H1 (cell line): ENCODE measurements around the gene COL4A2. TPM values are rescaled to one million over a fixed set of nuclear protein-coding genes. Genes with fewer than 3 reads are reported as not detected.

Experiments
- CTCF ChIA-PET: fragments of 300-600 bp; sonication (Branson Sonifier 250); formaldehyde crosslinking; loops from one replicate; lab custom pipeline; 2021; ENCODE audit not compliant: partially characterized antibody; lab: Charles Lee
- POLR2A ChIA-PET: fragments of 300-600 bp; sonication (Branson Sonifier 250); formaldehyde crosslinking; loops from one replicate; lab custom pipeline; 2021; ENCODE audit warnings: inconsistent platforms; ENCODE audit not compliant: partially characterized antibody; lab: Charles Lee
- DNase-seq, 2 experiments: peaks; one replicate each; pipeline versions ENCODE4 v3.0.0 to v3.0.0-alpha.2; 2010 to 2022; ENCODE audit warnings: low spot score in 2 of 2, low read depth in 1 of 2, mixed read lengths in 1 of 2
- FAIRE-seq: peaks from 2 replicates; lab custom pipeline; 2011; peaks lifted over from hg19 to GRCh38; lab: Jason Lieb, UNC
- H2AFZ ChIP-seq: 2 replicates; pipeline ENCODE4 v1.8.1; 2012; ENCODE audit warnings: low read length, inconsistent platforms
- H2AK5ac ChIP-seq: 2 replicates; pipeline ENCODE4 v1.6.1; 2013; ENCODE audit warnings: low read depth, low read length
- H2BK120ac ChIP-seq: replicated peaks from 2 replicates; pipeline ENCODE3; 2013; ENCODE audit warnings: low read depth, low read length, inconsistent platforms
- H2BK12ac ChIP-seq: 2 replicates; pipeline ENCODE4 v1.6.1; 2013; ENCODE audit warnings: low read depth, low read length
- H2BK15ac ChIP-seq: 2 replicates; pipeline ENCODE4 v1.6.1; 2013; ENCODE audit warnings: low read length
- H2BK20ac ChIP-seq: 2 replicates; pipeline ENCODE4 v1.6.1; 2013; ENCODE audit warnings: low read length
- H2BK5ac ChIP-seq: 2 replicates; pipeline ENCODE4 v1.6.1; 2013; ENCODE audit warnings: low read depth, low read length
- H3K14ac ChIP-seq: 2 replicates; pipeline ENCODE4 v1.6.1; 2013; ENCODE audit warnings: inconsistent platforms; ENCODE audit not compliant: insufficient read length
- H3K18ac ChIP-seq: 2 replicates; pipeline ENCODE4 v1.6.1; 2013; ENCODE audit warnings: low read length; ENCODE audit errors: extremely low read depth
- H3K23ac ChIP-seq: 2 replicates; pipeline ENCODE4 v1.6.1; 2013; ENCODE audit warnings: inconsistent platforms; ENCODE audit not compliant: insufficient read length
- H3K23me2 ChIP-seq: 2 replicates; pipeline ENCODE4 v1.6.1; 2013; ENCODE audit warnings: low read depth, low read length
- H3K27ac ChIP-seq: 2 replicates; pipeline ENCODE4 v1.6.1; 2011; ENCODE audit warnings: low read depth, low read length, inconsistent platforms
- H3K27me3 ChIP-seq, 4 experiments: replicated peaks in 1 of 4; 1 replicate in 1 of 4; 2 replicates in 3 of 4; pipeline versions ENCODE4 v1.6.1 to v1.8.1; 2011 to 2013; ENCODE audit warnings: low read length in 3 of 4, mild to moderate bottlenecking in 3 of 4, inconsistent platforms in 2 of 4, mixed read lengths in 2 of 4, moderate library complexity in 1 of 4; ENCODE audit not compliant: control insufficient read depth in 3 of 4, insufficient read depth in 3 of 4; ENCODE audit errors: extremely low read depth in 1 of 4
- H3K36me3 ChIP-seq, 4 experiments: 2 replicates each; pipeline versions ENCODE4 v1.6.1 to v1.8.1; 2011 to 2013; ENCODE audit warnings: mild to moderate bottlenecking in 4 of 4, low read length in 3 of 4, moderate library complexity in 2 of 4, control low read depth in 1 of 4, inconsistent platforms in 1 of 4; ENCODE audit not compliant: insufficient read depth in 4 of 4, control insufficient read depth in 2 of 4
- H3K4ac ChIP-seq: replicated peaks from 2 replicates; pipeline ENCODE3; 2013; ENCODE audit warnings: low read length, low read depth, mixed read lengths, inconsistent platforms; ENCODE audit not compliant: insufficient read length
- H3K4me1 ChIP-seq, 4 experiments: replicated peaks in 1 of 4; 1 replicate in 1 of 4; 2 replicates in 3 of 4; pipeline versions ENCODE4 v1.6.1 to v1.8.1; 2011 to 2013; ENCODE audit warnings: low read length in 3 of 4, inconsistent platforms in 2 of 4, mixed read lengths in 1 of 4; ENCODE audit not compliant: insufficient read depth in 4 of 4, control insufficient read depth in 3 of 4
- H3K4me2 ChIP-seq, 2 experiments: 2 replicates each; pipeline versions ENCODE4 v1.6.1 to v1.8.1; 2011 to 2013; ENCODE audit warnings: low read depth in 2 of 2, low read length in 2 of 2, control low read depth in 1 of 2, inconsistent platforms in 1 of 2, mild to moderate bottlenecking in 1 of 2; ENCODE audit not compliant: insufficient read depth in 1 of 2
- H3K4me3 ChIP-seq, 4 experiments: fragments of 200-600, 300-600 bp in 1 of 4; sonication (generic), shearing (Covaris generic), sonication (Bioruptor Twin) in 1 of 4; 2 replicates each; pipeline versions ENCODE4 v1.5.1 to v1.8.1; 2011 to 2016; ENCODE audit warnings: low read length in 4 of 4, low read depth in 3 of 4, control low read depth in 2 of 4, inconsistent platforms in 2 of 4, mild to moderate bottlenecking in 2 of 4, mixed read lengths in 1 of 4, moderate library complexity in 1 of 4; ENCODE audit not compliant: insufficient read depth in 2 of 4; ENCODE audit errors: extremely low read depth in 1 of 4
- H3K56ac ChIP-seq: replicated peaks from 2 replicates; pipeline ENCODE3; 2013; ENCODE audit warnings: low read depth, mild to moderate bottlenecking, mixed read lengths, low read length, inconsistent platforms; ENCODE audit not compliant: insufficient read length
- H3K79me1 ChIP-seq: 2 replicates; pipeline ENCODE4 v1.6.1; 2013; ENCODE audit warnings: low read depth, low read length, control low read depth
- H3K79me2 ChIP-seq, 2 experiments: 2 replicates each; pipeline versions ENCODE4 v1.6.1 to v1.8.1; 2012 to 2013; ENCODE audit warnings: low read length in 2 of 2, mild to moderate bottlenecking in 2 of 2, inconsistent platforms in 1 of 2; ENCODE audit not compliant: insufficient read depth in 2 of 2, control insufficient read depth in 1 of 2
- H3K9ac ChIP-seq, 4 experiments: replicated peaks in 1 of 4; 1 replicate in 1 of 4; 2 replicates in 3 of 4; pipeline versions ENCODE4 v1.6.1 to v1.8.1; 2011 to 2013; ENCODE audit warnings: low read depth in 3 of 4, low read length in 3 of 4, control low read depth in 2 of 4, mild to moderate bottlenecking in 2 of 4, moderate library complexity in 2 of 4, inconsistent platforms in 1 of 4; ENCODE audit errors: extremely low read depth in 1 of 4
- H3K9me3 ChIP-seq, 2 experiments: 2 replicates each; pipeline versions ENCODE4 v1.6.1 to v1.8.1; 2012 to 2013; ENCODE audit warnings: mild to moderate bottlenecking in 2 of 2, moderate library complexity in 2 of 2, control low read depth in 1 of 2, inconsistent platforms in 1 of 2, low read depth in 1 of 2, low read length in 1 of 2, mixed read lengths in 1 of 2; ENCODE audit not compliant: insufficient read depth in 2 of 2
- H4K20me1 ChIP-seq, 2 experiments: replicated peaks in 1 of 2; 2 replicates each; pipeline versions ENCODE3 to v1.8.1; 2011 to 2013; ENCODE audit warnings: inconsistent platforms in 2 of 2, low read length in 2 of 2, mild to moderate bottlenecking in 1 of 2; ENCODE audit not compliant: insufficient read depth in 2 of 2, control insufficient read depth in 1 of 2
- H4K5ac ChIP-seq: 2 replicates; pipeline ENCODE4 v1.6.1; 2013; ENCODE audit warnings: low read length, low read depth, mixed read lengths, inconsistent platforms; ENCODE audit not compliant: insufficient read length
- H4K8ac ChIP-seq: 2 replicates; pipeline ENCODE4 v1.8.0; 2013; ENCODE audit warnings: mild to moderate bottlenecking, moderate library complexity, low read length, inconsistent platforms; ENCODE audit not compliant: insufficient read depth; ENCODE audit errors: extremely low read depth
- H4K91ac ChIP-seq: replicated peaks from 2 replicates; pipeline ENCODE3; 2013; ENCODE audit warnings: low read length, mixed read lengths, inconsistent platforms; ENCODE audit not compliant: insufficient read length
- FOSL1 ChIP-seq: IDR thresholded peaks from 2 replicates; pipeline ENCODE4 v1.6.1; 2011; ENCODE audit warnings: mild to moderate bottlenecking, low read depth, low read length, moderate library complexity; ENCODE audit not compliant: insufficient read depth
- JUN ChIP-seq: IDR thresholded peaks from 2 replicates; pipeline ENCODE4 v1.6.1; 2011; ENCODE audit warnings: low read depth, mild to moderate bottlenecking, improper control_type of control experiment, low read length
- KDM4A ChIP-seq: IDR thresholded peaks from one replicate; pipeline ENCODE4 v1.7.1; 2012; ENCODE audit warnings: low read depth, mild to moderate bottlenecking, moderate library complexity, low read length, inconsistent platforms; ENCODE audit not compliant: severe bottlenecking
- WGBS, 2 experiments: shearing (Covaris generic) in 1 of 2; methylation state at CpG; one replicate each; pipeline versions ENCODE4 v1.1.6 to v1.1.7; 2013 to 2015; ENCODE audit warnings: low lambda C conversion rate in 2 of 2, mixed read lengths in 2 of 2, inconsistent platforms in 1 of 2, low coverage in 1 of 2, missing lambda C conversion rate in 1 of 2; ENCODE audit not compliant: insufficient replicate concordance in 2 of 2, insufficient coverage in 1 of 2, insufficient read length in 1 of 2; ENCODE audit errors: extremely low coverage in 1 of 2, missing lambda C conversion rate in 1 of 2; 5-methylcytosine and 5-hydroxymethylcytosine counted together
- polyA plus RNA-seq, 7 experiments: library from polyadenylated mRNA; depleted of rRNA in 3 of 7; stranded (reverse) in 5 of 7; unstranded in 2 of 7; fragments of >200 nt in 5 of 7; fragments of 200-250 nt in 2 of 7; gene quantifications; 1 replicate in 5 of 7; 2 replicates in 1 of 7; 4 replicates in 1 of 7; pipeline versions ENCODE4 v1.2.1 to v1.2.3, GENCODE V29; 2011 to 2013; ENCODE audit warnings: missing spikeins in 2 of 7, mixed read lengths in 2 of 7
- total RNA-seq: library from RNA; stranded (reverse); fragmentation: NEBNext Ultra II Directional; extraction: Animal tissue kit (Norgen Biotek cat#: 25700); gene quantifications from 2 replicates; pipeline ENCODE4 v1.2.1, GENCODE V29; 2021
- TF ChIP-seq, protein P1 (sequence below): IDR thresholded peaks from 2 replicates; pipeline ENCODE4 v1.6.1; 2012; ENCODE audit warnings: inconsistent platforms

Gene COL4A2
- total and polyA plus RNA-seq, 2 of the 8 experiments (the other 6 are each of a cell fraction or from before 2014, with no cell fraction given): 80.4 to 87.3 TPM

DNA sequence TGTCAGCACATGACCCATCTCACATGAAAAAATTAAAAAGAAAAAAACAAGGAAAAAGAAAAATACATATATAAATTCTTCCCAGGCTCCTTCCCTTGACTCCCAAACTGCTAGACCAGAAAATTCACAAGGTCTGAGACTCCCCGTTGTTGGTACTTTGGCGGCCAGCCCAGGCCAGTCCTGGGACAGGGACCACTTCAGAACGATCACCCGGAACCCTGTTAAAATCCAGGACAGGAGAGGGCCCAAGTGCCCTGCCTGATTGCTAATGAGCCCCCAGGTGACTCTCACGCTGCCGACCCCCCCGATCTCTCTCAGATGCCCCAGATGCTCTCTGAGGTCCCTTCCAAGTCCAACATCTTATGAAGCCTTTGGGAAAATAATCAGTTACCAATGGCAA lies 107.2 kb downstream of the COL4A2 start:
- Histone ChIP-seq H3K4me2 (no peak overlapping the region), H3K23me2 (no peaks in the 10 kb centered on the region), H4K20me1 (peaks cover 0 to under 1% of the 10 kb centered on the region in 2 experiments), H3K9ac (no peak overlapping the region), H2AFZ (no peak overlapping the region), H2AK5ac (no peak overlapping the region), H3K23ac (no peak overlapping the region), H2BK5ac (no peak overlapping the region), H3K4me1 (peaks cover 0 to 3% (median under 1%) of the 10 kb centered on the region in 4 experiments; a peak in 3 of 7 replicates), H3K56ac (no peak overlapping the region), H3K4me3 (no peak overlapping the region), H3K79me1 (peaks cover 4% of the 10 kb centered on the region; the same call in 1 of the 2 replicates), H2BK20ac (no peak overlapping the region), H3K27ac (no peak overlapping the region), H3K4ac (no peak overlapping the region), H4K8ac (no peak overlapping the region), H3K18ac (no peak overlapping the region), H2BK120ac (no peak overlapping the region), H3K27me3 (no peaks in the 10 kb centered on the region; a peak in 1 of 7 replicates), H3K36me3 (no peaks in the 10 kb centered on the region), H4K5ac (no peak overlapping the region), H2BK15ac (no peak overlapping the region), H4K91ac (no peak overlapping the region), H2BK12ac (no peak overlapping the region), H3K14ac (no peak overlapping the region), H3K9me3 (no peaks in the 10 kb centered on the region), H3K79me2 (no peaks in the 10 kb centered on the region)
- ChIA-PET CTCF (no interaction called here), POLR2A (no interaction called here)
- FAIRE-seq: no peak
- no peak for DNase-seq
- WGBS, 2 experiments: 92% methylated on average over 7 of the region's 7 CpGs; no CpG with 5 or more reads in 1 of the 2 experiments
- TF ChIP-seq JUN (no peak), FOSL1 (no peak), KDM4A (no peak)
- TF ChIP-seq, protein P1, sequence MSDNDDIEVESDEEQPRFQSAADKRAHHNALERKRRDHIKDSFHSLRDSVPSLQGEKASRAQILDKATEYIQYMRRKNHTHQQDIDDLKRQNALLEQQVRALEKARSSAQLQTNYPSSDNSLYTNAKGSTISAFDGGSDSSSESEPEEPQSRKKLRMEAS: no peak
